SU-DHL-6 (cell line): ENCODE measurements around the gene NUP37.

Experiments
- EZH2phosphoT487 ChIP-seq: fragments of 200-600 bp; sonication (generic), shearing (Covaris generic); conservative IDR thresholded peaks from 2 replicates; pipeline ENCODE4 v1.6.1; 2018; ENCODE audit warnings: mild to moderate bottlenecking, antibody characterized with exemption, low read length, moderate library complexity, mixed read lengths
- TF ChIP-seq, protein P1 (sequence below): fragments of 200-600 bp; sonication (generic); IDR thresholded peaks from one replicate; pipeline ENCODE4 v1.5.1; 2017; ENCODE audit warnings: antibody characterized with exemption, mild to moderate bottlenecking, low read length, moderate library complexity; ENCODE audit not compliant: insufficient read depth, poor library complexity, severe bottlenecking

- TF ChIP-seq, protein P1, sequence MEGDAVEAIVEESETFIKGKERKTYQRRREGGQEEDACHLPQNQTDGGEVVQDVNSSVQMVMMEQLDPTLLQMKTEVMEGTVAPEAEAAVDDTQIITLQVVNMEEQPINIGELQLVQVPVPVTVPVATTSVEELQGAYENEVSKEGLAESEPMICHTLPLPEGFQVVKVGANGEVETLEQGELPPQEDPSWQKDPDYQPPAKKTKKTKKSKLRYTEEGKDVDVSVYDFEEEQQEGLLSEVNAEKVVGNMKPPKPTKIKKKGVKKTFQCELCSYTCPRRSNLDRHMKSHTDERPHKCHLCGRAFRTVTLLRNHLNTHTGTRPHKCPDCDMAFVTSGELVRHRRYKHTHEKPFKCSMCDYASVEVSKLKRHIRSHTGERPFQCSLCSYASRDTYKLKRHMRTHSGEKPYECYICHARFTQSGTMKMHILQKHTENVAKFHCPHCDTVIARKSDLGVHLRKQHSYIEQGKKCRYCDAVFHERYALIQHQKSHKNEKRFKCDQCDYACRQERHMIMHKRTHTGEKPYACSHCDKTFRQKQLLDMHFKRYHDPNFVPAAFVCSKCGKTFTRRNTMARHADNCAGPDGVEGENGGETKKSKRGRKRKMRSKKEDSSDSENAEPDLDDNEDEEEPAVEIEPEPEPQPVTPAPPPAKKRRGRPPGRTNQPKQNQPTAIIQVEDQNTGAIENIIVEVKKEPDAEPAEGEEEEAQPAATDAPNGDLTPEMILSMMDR, result no peak
- no peak for TF ChIP-seq EZH2phosphoT487
Measured at GRCh38 chr12:102052192-102053061, 67.5 kb downstream of the NUP37 start.
